Stimulated activated CD4-positive, alpha-beta T cell treated with anti-CD3 and anti-CD28 coated beads, Interleukin-4, amount 100 ng/mL, for 1 hour (primary cell): ENCODE data around the gene DNM1.
"Not testable (repeated sequence)": the region's sequence is repeated elsewhere in the genome, so short reads cannot be mapped to it uniquely, and the experiment has no call there.

Experiments
- DNase-seq: peaks from one replicate; pipeline ENCODE4 v3.0.0-alpha.2; 2020

Gene DNM1

DNA sequence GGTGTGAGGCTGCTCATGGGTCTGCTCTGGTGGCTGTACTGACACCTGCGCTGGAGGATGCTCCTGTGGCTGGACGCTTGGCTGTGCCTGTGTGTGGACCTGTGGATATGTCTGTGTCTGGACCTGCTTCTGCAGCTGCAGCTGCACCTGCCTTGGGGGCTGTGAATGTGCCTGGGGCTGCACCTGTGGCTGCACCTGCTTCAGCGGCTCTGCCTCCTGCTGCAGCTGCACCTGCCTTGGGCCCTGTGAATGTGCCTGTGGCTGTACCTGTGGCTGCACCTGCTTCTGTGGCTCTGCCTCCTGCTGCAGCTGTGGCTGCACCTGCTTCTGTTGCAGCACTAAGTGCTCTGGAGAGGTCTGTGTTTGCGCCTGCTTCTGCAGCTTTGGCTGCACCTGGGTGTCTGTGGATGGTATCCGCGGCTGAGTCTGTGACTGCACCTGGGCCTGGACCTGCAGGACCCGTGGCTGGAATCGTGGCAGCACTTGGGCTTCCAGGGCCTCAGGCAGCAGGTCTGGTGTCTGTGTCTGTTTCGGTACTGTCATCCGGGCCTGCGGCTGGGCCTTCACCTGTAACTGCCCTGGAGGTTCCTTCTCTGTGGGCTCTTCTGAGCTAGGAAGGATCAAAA lies 24.3 kb upstream of the DNM1 start:
- DNase-seq, result no peak

DNA sequence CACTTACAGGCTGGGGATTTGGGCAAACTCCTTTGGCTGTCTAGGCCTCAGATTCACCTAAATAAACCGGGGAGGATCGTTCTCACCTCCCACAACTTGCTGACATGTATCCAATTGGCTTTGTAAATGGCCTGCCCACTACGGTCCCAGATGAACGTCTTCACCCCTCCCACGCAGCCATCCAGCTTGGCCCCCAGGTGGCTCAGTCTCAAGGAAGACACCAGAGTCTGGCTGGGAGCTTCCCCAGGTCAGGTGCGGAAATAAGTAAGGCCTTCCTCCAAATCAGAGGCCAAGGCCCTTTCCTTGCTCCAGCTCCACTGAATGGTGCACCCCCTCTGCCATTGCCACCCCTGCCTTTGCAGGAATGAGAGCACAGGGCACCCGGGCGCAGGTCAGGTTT lies 23.2 kb upstream of the DNM1 start:
- no peak for DNase-seq

DNA sequence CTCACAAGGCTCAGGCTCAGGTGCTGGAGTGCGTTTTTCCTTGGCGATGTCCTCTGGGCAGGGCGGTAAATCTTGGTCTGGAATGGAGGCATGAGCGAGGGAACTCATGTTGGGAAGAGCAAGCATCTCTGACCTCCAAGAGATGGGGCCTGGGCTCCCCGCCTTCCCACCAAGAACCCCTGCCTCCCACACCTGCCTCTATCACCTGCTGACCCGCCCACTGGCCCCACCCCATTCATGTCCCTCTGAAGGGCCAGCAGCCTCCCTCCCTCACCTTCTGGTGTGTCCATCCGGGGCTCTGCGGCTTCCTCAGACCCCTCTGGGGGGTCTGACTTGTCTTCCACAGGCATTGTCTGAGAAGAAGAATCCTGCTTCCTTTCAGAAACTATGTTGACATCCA lies 22.7 kb upstream of the DNM1 start:
- no peak for DNase-seq

DNA sequence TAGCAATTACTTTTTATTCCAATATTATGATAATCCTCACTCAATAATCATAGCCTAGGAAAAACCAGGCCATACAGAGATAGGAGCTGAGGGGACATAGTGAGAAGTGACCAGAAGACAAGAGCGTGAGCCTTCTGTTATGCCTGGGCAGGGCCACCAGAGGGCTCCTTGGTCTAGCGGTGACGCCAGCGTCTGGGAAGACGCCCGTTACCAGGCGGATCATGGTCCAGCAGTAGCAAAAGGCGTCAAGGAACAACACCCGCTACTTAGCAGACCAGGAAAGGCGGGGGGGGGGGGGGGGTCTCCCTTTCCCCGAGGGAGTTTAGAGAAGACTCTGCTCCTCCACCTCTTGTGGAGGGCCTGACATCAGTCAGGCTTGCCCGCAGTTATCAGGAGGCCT lies 21.7 kb upstream of the DNM1 start:
- DNase-seq, result not testable (repeated sequence)

DNA sequence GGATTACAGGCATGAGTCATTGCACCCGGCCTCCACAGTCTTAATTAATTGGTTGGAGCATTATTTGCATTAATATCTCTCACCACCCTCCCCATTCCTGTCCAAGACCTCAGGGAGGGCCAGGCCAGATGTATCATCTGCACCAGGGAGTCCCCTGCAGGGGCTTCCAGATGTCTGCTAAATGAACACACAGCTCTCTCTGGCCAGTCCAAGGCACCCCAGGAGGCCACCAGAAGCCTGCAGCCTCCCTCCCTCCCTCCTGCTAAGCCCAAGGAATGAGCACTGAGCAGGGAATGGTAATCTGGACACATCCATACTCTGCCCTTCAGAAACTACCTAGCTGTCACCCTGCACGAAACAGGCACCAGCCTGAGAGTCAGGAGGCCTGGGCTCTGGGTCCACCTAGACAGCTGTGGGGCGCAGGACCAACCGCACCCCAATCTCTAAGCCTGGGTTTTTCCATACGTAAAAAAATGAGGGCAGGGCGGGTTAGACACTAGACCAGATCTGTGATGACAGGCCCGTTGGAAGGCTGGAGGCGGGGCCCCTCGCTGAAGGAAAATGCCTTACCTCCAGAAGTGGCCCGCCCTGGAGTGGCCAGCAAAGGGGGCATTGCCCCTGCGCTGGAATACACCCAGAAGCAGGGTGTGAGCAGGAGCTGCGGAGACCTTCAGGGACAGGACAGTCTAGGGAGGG lies 20.1 kb upstream of the DNM1 start:
- no peak for DNase-seq

DNA sequence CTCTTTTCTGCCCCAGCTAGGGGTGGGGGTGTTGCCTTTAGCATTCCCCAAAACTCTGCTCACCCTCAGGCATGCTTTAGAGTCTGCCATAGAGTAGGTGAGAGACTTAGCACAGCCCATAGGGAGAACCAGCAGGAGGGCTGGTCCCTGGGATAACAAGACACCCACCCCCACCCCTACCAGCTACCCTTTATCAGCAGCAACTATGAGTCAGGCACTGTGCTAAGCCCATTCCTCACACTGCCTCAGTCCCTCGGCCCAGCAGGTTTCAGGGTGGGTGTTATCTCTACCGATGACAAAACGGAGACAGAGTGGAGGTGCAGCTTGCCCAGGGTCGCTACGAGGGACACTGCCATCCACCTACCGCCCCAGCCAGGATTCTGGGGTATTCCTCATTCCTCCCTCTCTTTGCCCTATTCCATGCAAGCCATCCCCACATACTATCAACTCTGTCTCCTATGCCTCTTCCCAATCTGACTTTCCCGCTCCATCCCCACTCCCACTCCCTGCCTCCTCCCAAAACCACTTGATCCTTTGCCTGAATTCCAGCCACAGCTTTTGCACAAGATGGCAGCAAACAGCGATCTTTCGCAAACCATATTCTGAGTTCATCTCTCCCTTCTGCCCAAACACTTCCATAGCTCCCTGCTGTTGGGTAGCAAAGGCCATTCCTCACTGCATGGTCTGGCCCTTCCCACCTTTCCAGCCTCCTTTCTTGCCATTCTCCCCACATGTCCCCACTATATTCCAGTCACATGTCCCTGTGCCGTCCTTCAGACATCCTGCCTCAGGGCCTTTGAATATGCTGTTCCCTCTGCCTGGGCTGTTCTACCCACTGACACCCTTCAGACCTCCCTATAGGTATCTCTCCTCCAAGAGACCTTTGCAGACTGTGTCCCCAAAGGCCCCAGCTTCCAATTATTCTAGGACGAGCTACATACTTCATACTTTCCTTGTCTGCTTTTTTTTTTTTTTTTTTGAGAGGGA lies 16.9 kb upstream of the DNM1 start:
- no peak for DNase-seq

DNA sequence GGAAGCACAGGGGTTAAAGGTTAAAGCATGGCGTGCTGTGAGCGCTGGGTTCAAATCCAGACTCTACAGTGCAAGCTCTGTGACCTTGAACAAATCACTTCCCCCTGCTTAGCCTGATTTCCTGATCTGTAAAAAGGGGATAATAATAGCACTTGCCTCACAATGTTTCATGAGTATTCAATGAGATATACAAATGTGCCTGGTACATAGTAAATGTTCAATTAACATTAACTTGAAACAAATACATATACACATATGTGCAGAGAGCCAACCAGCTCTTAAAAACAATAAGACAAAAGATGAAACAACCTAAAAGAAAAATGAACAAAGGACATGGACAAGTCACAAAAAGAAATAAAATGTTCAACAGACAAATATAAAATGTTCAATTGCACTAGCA lies 15.8 kb upstream of the DNM1 start:
- no peak for DNase-seq

DNA sequence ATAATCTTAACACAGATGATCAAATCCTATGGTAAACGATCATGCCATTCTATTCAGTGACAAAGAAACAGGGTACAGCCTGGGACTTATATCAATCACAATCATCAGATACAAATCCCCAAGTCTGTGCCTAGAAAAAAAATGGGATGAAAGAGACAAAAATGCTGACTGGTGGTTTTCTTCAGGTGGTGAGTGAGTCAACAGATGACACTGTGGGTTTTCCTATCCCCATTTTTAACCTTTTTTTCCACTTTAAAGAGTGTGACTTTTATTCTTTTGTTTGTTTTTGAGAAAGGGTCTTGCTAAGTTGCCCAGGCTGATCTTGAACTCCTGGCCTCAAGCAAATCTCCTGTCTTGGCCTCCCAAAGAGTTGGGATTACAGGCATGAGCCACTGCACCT lies 15.0 kb upstream of the DNM1 start:
- DNase-seq, result no peak

DNA sequence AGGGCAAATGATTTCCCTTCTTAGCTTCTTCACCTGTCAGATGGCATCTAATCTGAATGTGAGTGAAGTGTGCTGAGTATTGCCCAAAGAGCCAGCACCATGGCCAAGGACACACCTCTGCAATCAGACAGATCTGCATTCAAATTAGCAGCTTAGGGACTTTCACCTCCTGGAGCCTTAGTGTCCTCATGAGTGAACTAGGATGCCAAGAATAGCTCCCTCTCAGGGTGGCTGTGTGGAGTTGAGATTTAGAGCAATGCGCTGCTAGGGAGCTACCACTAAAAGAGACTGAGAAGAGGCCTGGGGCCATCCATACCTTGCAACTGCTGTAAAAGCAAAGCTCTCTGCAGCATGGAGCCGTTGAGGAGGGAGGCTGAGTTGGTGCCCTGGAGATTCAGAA lies 13.2 kb upstream of the DNM1 start:
- no peak for DNase-seq

DNA sequence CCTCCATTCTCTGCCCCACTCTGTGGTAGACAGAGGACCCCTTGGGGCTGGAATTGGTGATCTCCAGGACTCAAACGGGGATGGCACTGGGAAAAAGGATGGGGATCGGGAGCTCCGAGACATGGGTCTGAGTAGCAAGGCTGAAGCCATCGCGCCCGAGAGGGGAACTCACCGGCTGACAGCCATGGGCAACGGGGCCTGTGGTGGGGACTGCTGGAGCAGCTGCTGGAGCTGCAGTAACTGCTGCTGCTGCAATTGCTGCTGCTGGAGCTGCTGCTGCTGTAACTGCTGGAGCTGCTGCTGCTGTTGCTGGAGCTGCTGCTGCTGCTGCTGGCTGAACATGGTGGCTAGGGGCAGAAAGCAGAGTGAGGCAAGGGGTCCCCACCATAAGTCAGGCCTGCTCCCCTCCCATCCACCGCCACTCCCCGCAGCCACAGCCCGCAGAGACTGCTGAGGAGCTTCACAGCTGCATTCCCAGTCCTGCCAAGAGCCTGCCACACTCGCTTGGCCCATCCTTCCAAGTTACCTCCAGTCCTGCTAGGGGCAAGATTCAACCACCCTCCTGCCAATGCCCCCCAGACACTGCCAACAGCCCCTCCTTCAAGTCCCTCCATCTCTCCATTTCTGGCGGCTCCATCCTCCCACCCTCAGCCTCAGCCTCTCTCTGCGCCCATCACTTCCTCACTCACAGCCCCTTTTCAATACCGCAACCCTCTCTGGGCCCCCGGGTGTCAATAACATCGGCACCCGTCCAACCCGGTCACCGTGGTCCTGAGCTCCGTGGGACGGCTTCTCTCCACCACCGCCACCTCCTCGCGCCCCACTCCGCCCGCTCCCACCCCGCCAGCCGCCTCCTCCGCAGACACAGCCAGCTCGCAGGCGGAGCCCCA lies 12.4 kb upstream of the DNM1 start:
- no peak for DNase-seq

DNA sequence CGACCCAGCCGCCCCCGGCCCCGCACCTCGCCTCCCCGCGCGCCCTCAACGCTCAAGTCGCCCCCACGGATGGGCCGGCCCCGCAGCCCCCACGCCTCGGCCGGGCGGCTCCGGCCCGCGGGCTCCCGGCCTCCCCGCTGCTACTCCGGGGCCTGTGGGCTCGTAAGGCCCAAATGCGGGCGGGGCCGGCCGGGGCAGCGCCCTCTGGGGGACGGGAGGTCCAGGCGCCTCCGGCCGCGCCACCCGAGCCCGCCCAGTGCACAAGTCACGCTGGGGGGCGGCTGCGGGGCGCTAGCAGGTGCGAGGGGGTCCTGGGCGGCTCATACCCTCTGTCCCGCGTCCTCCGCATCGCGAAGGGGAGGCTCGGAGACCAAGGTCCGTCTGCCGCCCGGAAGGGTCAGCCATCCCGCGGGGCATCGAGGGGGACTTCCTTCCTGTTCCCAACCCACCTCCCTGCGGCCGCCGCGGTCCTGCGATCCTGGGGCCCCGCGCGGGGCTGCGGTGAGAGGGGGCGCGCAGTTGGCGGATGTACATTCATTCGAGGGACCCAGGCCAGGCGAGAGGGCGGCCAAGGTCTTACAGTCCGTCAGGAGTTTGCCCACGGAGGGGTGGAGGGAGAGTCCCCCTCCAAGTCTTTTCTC lies 11.7 kb upstream of the DNM1 start, which contains the start of gene CIZ1:
CIZ1 (minus strand) TSS at position 167 of the 641 bp plus-strand sequence. CDS start 715 bp downstream, outside the sequence.
- DNase-seq, result peak; percentile 78

DNA sequence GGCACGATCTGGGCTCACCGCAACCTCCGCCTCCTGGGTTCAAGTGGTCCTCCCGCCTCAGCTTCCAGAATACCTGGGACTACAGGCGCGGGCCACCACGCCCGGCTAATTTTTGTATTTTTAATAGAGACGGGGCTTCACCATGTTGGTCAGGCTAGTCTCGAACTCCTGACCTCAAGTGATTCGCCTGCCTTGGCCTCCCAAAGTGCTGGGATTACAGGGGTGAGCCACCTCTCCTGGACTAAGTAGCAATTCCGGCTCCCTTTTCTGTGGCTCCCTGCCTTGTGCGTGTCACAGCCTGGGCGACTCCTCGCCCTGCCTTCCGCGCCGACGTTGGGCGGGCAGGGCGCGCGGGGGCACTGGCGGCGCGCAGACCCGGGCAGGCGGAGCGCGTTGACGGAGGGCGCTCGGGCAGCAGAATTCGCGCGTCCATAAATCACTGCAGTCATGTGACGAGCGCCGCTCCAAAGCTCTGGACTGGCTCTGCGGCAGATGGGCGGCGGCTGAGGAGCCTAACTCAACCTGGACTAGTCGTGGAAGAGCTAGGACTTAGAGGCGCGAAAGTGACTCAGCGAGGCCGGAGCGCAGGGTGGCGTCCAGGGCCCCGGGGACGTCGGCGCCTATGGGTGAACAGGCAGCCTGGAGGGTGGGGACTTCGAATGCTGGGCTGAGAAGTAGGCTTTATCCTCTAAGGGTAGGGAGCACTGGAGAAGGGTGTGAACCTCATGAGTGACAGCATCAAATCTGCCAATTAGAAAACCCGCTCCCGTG lies 10.4 kb upstream of the DNM1 start:
- peak; percentile 56 for DNase-seq

DNA sequence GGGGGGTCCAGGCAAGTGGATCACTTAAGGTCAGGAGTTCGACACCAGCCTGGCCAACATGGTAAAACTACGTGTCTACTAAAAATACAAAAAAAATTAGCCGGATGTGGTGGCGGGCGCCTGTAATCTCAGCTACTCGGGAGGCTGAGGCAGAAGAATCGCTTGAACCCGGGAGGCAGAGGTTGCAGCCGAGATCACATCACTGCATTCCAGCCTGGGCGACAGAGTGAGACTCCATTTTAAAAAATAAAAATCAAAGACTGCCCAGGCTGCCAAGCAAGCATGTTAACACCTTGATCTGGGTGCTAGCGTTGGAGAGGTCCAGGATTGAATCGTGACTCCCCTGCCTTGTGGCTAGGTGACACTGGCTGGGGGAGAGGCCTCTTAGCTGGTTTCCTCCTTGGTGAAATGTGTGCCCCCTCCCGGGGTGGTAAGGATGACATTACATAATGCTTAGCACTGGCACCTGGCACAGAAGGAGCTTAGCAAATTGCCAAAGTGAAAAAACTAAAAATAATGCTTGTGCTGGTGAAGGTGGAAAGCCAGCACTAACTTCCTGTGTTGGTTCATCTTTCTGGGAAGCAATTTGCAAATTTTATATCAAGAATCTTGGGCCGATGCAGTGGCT lies 9.6 kb upstream of the DNM1 start:
- DNase-seq, result no peak

DNA sequence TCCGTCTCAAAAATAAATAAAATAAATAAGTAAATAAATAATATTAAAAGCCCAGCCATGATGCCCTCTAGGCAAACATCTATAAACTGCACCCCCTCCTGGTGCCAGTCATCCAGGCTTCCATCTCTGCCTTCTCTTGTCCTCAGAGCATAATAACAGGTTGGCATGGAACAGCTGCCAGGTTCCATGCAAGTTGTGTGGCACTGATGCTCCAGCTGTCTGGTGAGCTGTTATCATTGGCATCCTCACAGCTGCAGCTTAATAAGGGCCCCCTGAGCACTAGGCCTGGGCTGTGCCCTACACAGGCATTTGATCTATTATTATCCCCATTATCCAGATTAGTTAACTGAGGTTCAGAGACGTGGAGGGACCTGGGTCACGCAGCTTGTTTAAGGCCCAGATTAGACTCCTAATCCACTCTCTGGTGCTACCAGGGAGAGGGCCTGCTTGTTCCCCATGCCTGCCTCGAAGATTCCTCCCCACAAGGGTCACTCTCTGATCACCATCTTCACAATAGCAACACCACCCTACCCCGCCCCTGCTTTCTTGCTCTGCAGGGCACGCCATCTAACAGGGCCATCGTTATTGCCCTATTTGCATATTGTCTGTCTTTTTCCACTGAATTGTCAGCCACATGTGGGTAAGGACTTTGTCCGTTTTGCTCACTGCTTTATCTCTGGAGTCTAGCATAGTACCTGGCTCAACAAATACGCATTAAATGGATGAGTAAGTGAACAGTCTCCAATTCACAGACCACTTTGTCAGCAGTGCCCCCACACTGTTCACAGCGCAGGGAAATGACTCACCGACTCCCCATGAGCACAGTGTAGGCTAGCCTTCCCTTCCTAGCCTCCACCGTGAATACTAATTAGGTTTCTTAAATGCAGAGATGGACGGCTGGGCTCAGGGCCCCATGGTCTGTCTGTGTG lies 1.5 kb upstream of the DNM1 start:
- no peak for DNase-seq

DNA sequence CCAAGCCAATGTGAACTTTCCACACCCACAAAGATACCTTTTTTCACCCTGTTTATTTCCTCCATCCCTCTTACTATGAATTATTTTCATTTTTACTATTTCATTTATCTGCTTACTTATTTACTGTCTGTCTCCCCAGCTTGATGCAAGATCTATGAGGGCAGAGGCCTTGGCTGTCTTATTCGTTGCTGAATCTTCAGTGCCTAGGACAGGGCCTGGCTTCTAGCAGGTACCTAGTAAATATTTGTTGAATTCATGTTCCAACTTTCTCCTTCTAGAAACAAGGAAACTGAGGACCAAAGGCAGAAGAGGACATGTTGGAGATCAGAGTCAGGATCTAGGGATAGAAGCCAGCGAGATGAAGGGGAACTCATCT lies 543 bp upstream of the DNM1 start:
- DNase-seq, result no peak

DNA sequence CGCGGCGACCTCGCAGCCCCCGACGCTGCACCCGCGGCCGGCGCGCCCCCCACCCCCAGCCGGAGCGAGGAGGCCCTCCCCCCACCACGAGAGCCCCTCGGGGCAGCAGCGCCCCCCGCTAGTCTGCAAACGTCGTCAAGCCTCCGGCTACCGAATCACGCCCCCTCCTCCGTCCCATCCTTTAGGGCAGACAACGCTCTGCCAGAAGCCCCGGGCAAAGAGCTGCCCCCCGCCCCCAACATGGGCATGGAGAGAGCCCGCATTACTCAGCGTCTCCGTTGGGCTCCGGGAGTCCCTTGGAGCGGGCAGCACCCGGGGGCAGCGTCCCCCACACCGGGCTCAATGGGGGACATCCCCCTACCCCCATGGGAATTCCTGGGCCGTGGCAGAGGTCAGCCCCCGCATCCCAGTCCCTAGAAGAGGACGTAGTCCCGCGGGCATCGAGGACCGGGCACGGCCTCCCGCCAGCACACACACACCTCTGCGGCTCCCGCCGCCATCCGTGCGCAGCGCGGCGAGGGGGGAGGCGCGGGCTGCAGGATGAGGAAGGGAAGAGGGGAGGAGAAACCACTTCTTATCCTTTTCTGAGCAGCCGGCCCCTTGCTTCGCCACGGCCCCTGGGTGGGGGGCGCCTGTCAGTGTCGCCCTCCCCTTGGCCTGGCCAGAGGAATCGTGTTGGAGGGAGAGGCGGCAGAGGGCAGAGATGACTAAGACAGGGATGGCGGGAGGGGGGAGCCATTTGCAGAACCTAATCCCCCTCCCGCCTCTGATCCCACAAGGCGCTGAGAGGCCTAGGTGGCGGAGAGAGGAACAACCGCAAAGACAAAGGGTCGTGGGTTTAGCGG lies 750 bp downstream of the DNM1 start:
- peak; percentile 16 for DNase-seq

DNA sequence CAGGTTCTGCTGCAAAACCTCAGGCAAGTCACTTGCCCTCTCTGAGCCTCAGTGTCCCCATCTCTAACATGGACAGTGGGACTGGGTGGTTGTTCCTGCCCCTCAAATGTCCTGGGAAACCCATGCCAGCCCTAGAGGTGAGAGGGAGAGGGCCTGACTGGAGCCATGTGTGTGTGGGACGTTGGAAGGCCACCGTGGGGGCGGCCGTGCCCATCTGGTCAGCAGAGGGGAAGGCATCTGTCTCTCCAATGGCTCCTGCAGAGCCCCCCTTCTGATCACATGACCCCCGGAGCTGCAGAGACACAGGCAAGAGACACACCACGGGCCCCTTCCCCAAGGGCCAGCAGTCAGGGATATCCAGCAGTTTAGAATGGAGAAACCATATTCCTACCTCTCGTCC lies 1.7 kb downstream of the DNM1 start:
- no peak for DNase-seq

DNA sequence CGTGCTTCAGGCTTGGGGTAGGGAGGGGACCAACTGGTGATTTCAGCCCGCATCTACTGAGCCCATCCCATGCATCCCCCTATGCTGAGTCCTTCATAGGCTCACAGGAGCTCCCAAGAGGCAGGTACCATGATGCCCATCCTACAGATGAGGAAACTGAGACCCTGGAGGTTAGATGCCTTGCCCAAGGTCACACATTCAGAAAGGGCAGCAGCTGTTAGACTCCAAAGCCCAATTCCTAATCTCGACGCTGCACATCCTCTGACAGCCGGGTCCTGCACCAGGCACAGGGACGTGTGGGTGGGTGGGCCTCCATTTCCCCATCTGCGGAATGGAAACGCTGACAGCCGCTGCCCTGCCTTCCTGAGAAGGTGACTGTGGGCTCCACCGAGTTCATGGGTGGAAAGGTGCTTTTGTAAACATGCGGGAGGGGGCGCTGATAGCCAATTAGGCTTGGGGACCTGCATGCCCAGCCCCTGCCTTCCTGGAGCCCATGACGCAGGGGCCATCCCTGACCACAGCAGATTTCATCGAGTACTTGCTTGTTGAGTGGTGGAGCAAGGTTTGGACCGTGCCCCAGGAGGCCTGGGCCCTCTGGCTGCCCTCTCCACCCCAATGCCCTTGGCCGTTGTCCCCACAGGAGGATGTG lies 2.2 kb downstream of the DNM1 start:
- DNase-seq, result no peak
